ENCODE measurements around the gene CHST3.
A peak's percentile ranks its signal among the peaks of the same experiment; 100 is the strongest.
"Not testable (repeated sequence)": the region's sequence is repeated elsewhere in the genome, so short reads cannot be mapped to it uniquely, and the experiment has no call there.

CHST3 gene

GRCh38 chr10:71974489-71975021, 10.4 kb downstream of the CHST3 start:
- DNase-seq = peak; percentile 45 to 46

- DNase-seq = no peak
These were observed 11.1 kb downstream of the CHST3 start for GRCh38 chr10:71975087-71975870.

- no peak for DNase-seq
These were observed 11.9 kb downstream of the CHST3 start for GRCh38 chr10:71975871-71976725.

GRCh38 chr10:71977614-71977903, 13.4 kb downstream of the CHST3 start:
- not testable (repeated sequence) for DNase-seq

GRCh38 chr10:71978476-71978875, 14.3 kb downstream of the CHST3 start:
- DNase-seq = no peak

GRCh38 chr10:71978988-71979691, 14.9 kb downstream of the CHST3 start:
- DNase-seq = no peak

- no peak for DNase-seq
These were observed 15.5 kb downstream of the CHST3 start for GRCh38 chr10:71979692-71980062.

GRCh38 chr10:71980181-71981014, 16.2 kb downstream of the CHST3 start:
- no peak for DNase-seq

- no peak for DNase-seq
These were observed 17.1 kb downstream of the CHST3 start for GRCh38 chr10:71981015-71981875.

GRCh38 chr10:71981876-71982230, 17.7 kb downstream of the CHST3 start:
- DNase-seq = no peak

- no peak for DNase-seq
These were observed 18.3 kb downstream of the CHST3 start for GRCh38 chr10:71982269-71983178.

GRCh38 chr10:71984126-71984808, 20.1 kb downstream of the CHST3 start:
- no peak for DNase-seq

- no peak for DNase-seq
These were observed 20.7 kb downstream of the CHST3 start for GRCh38 chr10:71984809-71985388.

- no peak for DNase-seq
These were observed 21.5 kb downstream of the CHST3 start for GRCh38 chr10:71985542-71986250.

- DNase-seq = not testable (repeated sequence)
These were observed 24.7 kb downstream of the CHST3 start for GRCh38 chr10:71988895-71989294.

- DNase-seq = no peak
These were observed 25.7 kb downstream of the CHST3 start for GRCh38 chr10:71989661-71990454.

GRCh38 chr10:71990706-71991269, 26.6 kb downstream of the CHST3 start:
- no peak for DNase-seq

- no peak for DNase-seq
These were observed 31.3 kb downstream of the CHST3 start for GRCh38 chr10:71995449-71995848.

All from stimulated activated CD4-positive, alpha-beta T cell treated with anti-CD3 and anti-CD28 coated beads, Interleukin-2, amount 100 ng/mL, for 48 hours (primary cell).